PFSK-1 (cell line): Measurements from ENCODE around the gene SPSB4.

Experiments
- FOXP2 ChIP-seq: optimal IDR thresholded peaks from 2 replicates; pipeline ENCODE3; 2011; ENCODE audit warnings: borderline replicate concordance, control low read depth, inconsistent platforms; ENCODE audit not compliant: insufficient read depth; ENCODE audit errors: extremely low read length, extremely low read depth
- POLR2AphosphoS5 ChIP-seq: IDR thresholded peaks from 2 replicates; pipeline ENCODE4 v1.6.1; 2012; ENCODE audit warnings: low read depth, mild to moderate bottlenecking, control low read depth, low read length, moderate library complexity
- SIN3A ChIP-seq: IDR thresholded peaks from 2 replicates; pipeline ENCODE4 v1.6.1; 2012; ENCODE audit warnings: mild to moderate bottlenecking, low read length, moderate library complexity, borderline replicate concordance; ENCODE audit not compliant: insufficient read depth
- TAF1 ChIP-seq: IDR thresholded peaks from 2 replicates; pipeline ENCODE4 v1.6.1; 2012; ENCODE audit warnings: low read length, control low read depth, borderline replicate concordance; ENCODE audit not compliant: insufficient read depth
- TF ChIP-seq, protein P1 (sequence below), 2 experiments: IDR thresholded peaks; 2 replicates each; pipeline versions ENCODE4 v1.6.1 to v1.8.0; 2011 to 2012; ENCODE audit warnings: low read depth in 2 of 2, low read length in 2 of 2, control low read depth in 1 of 2, inconsistent platforms in 1 of 2, mild to moderate bottlenecking in 1 of 2, moderate library complexity in 1 of 2; ENCODE audit not compliant: insufficient read depth in 1 of 2

DNA sequence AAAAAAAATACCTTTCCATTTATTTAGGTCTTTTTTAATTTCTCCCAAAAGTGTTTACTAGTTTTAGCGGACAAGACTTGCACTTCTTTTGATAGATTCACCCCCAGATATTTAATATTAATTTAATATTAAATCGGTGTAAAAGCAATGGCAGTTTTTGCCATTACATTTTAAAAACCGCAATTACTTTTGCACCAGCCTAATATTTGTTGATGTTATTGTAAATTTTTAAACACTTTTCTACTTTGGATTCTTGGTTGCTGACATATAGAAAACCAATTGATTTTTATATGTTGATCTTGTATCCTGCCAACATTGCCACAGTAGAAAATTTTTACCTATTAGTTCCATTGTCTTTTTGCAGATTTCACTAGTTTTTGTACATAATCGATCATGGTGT, 116.5 kb downstream of the SPSB4 start:
- no peak for TF ChIP-seq TAF1
- no peak for TF ChIP-seq POLR2AphosphoS5
- TF ChIP-seq, protein P1, sequence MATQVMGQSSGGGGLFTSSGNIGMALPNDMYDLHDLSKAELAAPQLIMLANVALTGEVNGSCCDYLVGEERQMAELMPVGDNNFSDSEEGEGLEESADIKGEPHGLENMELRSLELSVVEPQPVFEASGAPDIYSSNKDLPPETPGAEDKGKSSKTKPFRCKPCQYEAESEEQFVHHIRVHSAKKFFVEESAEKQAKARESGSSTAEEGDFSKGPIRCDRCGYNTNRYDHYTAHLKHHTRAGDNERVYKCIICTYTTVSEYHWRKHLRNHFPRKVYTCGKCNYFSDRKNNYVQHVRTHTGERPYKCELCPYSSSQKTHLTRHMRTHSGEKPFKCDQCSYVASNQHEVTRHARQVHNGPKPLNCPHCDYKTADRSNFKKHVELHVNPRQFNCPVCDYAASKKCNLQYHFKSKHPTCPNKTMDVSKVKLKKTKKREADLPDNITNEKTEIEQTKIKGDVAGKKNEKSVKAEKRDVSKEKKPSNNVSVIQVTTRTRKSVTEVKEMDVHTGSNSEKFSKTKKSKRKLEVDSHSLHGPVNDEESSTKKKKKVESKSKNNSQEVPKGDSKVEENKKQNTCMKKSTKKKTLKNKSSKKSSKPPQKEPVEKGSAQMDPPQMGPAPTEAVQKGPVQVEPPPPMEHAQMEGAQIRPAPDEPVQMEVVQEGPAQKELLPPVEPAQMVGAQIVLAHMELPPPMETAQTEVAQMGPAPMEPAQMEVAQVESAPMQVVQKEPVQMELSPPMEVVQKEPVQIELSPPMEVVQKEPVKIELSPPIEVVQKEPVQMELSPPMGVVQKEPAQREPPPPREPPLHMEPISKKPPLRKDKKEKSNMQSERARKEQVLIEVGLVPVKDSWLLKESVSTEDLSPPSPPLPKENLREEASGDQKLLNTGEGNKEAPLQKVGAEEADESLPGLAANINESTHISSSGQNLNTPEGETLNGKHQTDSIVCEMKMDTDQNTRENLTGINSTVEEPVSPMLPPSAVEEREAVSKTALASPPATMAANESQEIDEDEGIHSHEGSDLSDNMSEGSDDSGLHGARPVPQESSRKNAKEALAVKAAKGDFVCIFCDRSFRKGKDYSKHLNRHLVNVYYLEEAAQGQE (IDR thresholded peaks at IDR 0.05; ENCODE audit: insufficient read depth in 1 of 2, low read depth in 2 of 2, low read length in 2 of 2), result no peak
- TF ChIP-seq SIN3A, result no peak
- TF ChIP-seq FOXP2, result no peak
